ENCODE results near the gene EXOC3L2. TPM values are rescaled to one million over a fixed set of nuclear protein-coding genes. Genes with fewer than 3 reads are reported as not detected.
A peak's percentile ranks its signal among the peaks of the same experiment; 100 is the strongest.

The EXOC3L2 gene
- polyA plus RNA-seq (2012; ENCODE audit: insufficient read length, low read depth) = 78.9 TPM

GRCh38 chr19:45245334-45245787 is at the start of gene EXOC3L2:
TSS of gene EXOC3L2 (minus strand) at chr19:45245407. CDS start at chr19:45239045, 6,362 bp downstream.
- TF ChIP-seq, protein P1, sequence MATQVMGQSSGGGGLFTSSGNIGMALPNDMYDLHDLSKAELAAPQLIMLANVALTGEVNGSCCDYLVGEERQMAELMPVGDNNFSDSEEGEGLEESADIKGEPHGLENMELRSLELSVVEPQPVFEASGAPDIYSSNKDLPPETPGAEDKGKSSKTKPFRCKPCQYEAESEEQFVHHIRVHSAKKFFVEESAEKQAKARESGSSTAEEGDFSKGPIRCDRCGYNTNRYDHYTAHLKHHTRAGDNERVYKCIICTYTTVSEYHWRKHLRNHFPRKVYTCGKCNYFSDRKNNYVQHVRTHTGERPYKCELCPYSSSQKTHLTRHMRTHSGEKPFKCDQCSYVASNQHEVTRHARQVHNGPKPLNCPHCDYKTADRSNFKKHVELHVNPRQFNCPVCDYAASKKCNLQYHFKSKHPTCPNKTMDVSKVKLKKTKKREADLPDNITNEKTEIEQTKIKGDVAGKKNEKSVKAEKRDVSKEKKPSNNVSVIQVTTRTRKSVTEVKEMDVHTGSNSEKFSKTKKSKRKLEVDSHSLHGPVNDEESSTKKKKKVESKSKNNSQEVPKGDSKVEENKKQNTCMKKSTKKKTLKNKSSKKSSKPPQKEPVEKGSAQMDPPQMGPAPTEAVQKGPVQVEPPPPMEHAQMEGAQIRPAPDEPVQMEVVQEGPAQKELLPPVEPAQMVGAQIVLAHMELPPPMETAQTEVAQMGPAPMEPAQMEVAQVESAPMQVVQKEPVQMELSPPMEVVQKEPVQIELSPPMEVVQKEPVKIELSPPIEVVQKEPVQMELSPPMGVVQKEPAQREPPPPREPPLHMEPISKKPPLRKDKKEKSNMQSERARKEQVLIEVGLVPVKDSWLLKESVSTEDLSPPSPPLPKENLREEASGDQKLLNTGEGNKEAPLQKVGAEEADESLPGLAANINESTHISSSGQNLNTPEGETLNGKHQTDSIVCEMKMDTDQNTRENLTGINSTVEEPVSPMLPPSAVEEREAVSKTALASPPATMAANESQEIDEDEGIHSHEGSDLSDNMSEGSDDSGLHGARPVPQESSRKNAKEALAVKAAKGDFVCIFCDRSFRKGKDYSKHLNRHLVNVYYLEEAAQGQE (IDR thresholded peaks at IDR 0.05; ENCODE audit: insufficient read depth in 1 of 2, low read depth in 2 of 2, low read length in 2 of 2) = peak; percentile 42 to 70; a peak in 1 of 4 replicates
- TF ChIP-seq TAF1 (IDR thresholded peaks at IDR 0.05; ENCODE audit: borderline replicate concordance, insufficient read depth, low read length) (no peak), SIN3A (IDR thresholded peaks at IDR 0.05; ENCODE audit: borderline replicate concordance, insufficient read depth, low read length) (0 out of 2 replicates have a peak, but pooled peaks have one; percentile 44), POLR2AphosphoS5 (IDR thresholded peaks at IDR 0.05; ENCODE audit: low read depth, low read length) (peak; percentile 82), FOXP2 (optimal IDR thresholded peaks at IDR 0.05; ENCODE audit: borderline replicate concordance, extremely low read depth, extremely low read length, insufficient read depth) (peak; percentile 46)

- TF ChIP-seq TAF1 (IDR thresholded peaks at IDR 0.05; ENCODE audit: borderline replicate concordance, insufficient read depth, low read length) = no peak
- TF ChIP-seq, protein P1 (IDR thresholded peaks at IDR 0.05; ENCODE audit: insufficient read depth in 1 of 2, low read depth in 2 of 2, low read length in 2 of 2) = no peak
Observed at GRCh38 chr19:45294291-45295029, 49.3 kb upstream of the EXOC3L2 start.

GRCh38 chr19:45293682-45294081 is 48.5 kb upstream of the EXOC3L2 start:
- TF ChIP-seq POLR2AphosphoS5 (IDR thresholded peaks at IDR 0.05; ENCODE audit: low read depth, low read length) = no peak
- TF ChIP-seq FOXP2 (optimal IDR thresholded peaks at IDR 0.05; ENCODE audit: borderline replicate concordance, extremely low read depth, extremely low read length, insufficient read depth) = no peak
- TF ChIP-seq, protein P1 (IDR thresholded peaks at IDR 0.05; ENCODE audit: insufficient read depth in 1 of 2, low read depth in 2 of 2, low read length in 2 of 2) = no peak
- TF ChIP-seq SIN3A (IDR thresholded peaks at IDR 0.05; ENCODE audit: borderline replicate concordance, insufficient read depth, low read length) = no peak
- TF ChIP-seq TAF1 (IDR thresholded peaks at IDR 0.05; ENCODE audit: borderline replicate concordance, insufficient read depth, low read length) = no peak

DNA sequence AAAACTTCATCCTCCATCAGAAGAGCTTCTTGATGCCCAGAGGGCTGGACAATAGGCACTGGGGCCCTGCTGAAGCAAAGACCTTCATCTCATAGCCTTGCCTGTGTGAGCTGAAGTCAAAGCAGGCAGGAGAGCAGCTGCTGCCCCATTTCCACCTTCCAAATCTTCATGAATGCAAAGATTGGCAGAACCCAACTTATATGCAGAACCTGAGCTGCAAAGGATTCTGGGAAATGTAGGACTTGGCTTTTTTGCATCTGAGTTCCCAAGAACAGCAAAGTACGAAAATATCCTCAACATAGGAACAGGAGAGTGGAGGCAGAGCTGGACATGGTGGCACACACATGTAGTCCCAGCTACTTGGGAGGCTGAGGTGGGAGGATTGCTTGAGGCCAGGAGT is 46.6 kb upstream of the EXOC3L2 start:
- no peak for TF ChIP-seq SIN3A (IDR thresholded peaks at IDR 0.05; ENCODE audit: borderline replicate concordance, insufficient read depth, low read length)
- TF ChIP-seq, protein P1 (IDR thresholded peaks at IDR 0.05; ENCODE audit: insufficient read depth in 1 of 2, low read depth in 2 of 2, low read length in 2 of 2) = no peak
- TF ChIP-seq TAF1 (IDR thresholded peaks at IDR 0.05; ENCODE audit: borderline replicate concordance, insufficient read depth, low read length) = no peak
- TF ChIP-seq POLR2AphosphoS5 (IDR thresholded peaks at IDR 0.05; ENCODE audit: low read depth, low read length) = no peak
- no peak for TF ChIP-seq FOXP2 (optimal IDR thresholded peaks at IDR 0.05; ENCODE audit: borderline replicate concordance, extremely low read depth, extremely low read length, insufficient read depth)

All from PFSK-1 (cell line).